Kidney (tissue), 22 donors: Measurements from ENCODE around the gene SKI. TPM values are rescaled to one million over a fixed set of nuclear protein-coding genes. Genes with fewer than 3 reads are reported as not detected.
A peak's percentile ranks its signal among the peaks of the same experiment; 100 is the strongest.

ENCODE experiments used
- DNase-seq, 5 donors: peaks; one replicate each; pipeline ENCODE4 v3.0.0-alpha.2; 2013 to 2020
- FAIRE-seq: peaks from 2 replicates; lab custom pipeline; 2012; peaks lifted over from hg19 to GRCh38; lab: Jason Lieb, UNC
- H3K27ac ChIP-seq, 2 donors: one replicate each; pipeline ENCODE4 v1.7.0; 2013; ENCODE audit warnings: low read depth in 2 of 2, low read length in 2 of 2, inconsistent platforms in 1 of 2
- H3K27me3 ChIP-seq: one replicate; pipeline ENCODE4 v1.7.1; 2013; ENCODE audit warnings: low read length, inconsistent platforms; ENCODE audit not compliant: control insufficient read depth, insufficient read depth
- H3K36me3 ChIP-seq, 3 donors: one replicate each; pipeline versions ENCODE4 v1.7.0 to v1.7.1; 2013; ENCODE audit warnings: low read length in 3 of 3, control low read depth in 1 of 3, inconsistent platforms in 1 of 3; ENCODE audit not compliant: insufficient read depth in 3 of 3, control insufficient read depth in 2 of 3
- H3K4me1 ChIP-seq, 3 donors: one replicate each; pipeline versions ENCODE4 v1.7.0 to v1.7.1; 2013; ENCODE audit warnings: low read length in 3 of 3, inconsistent platforms in 1 of 3, low read depth in 1 of 3; ENCODE audit not compliant: control insufficient read depth in 2 of 3, insufficient read depth in 2 of 3
- H3K4me3 ChIP-seq, 3 donors: one replicate each; pipeline versions ENCODE4 v1.7.0 to v1.8.1; 2013; ENCODE audit warnings: low read length in 3 of 3, control low read depth in 1 of 3, inconsistent platforms in 1 of 3
- H3K9ac ChIP-seq, 3 donors: one replicate each; pipeline versions ENCODE4 v1.7.0 to v1.7.1; 2013; ENCODE audit warnings: low read length in 3 of 3, control low read depth in 1 of 3, inconsistent platforms in 1 of 3
- H3K9me3 ChIP-seq, 3 donors: one replicate each; pipeline versions ENCODE4 v1.7.0 to v1.7.1; 2013; ENCODE audit warnings: low read length in 3 of 3, control low read depth in 1 of 3, inconsistent platforms in 1 of 3; ENCODE audit not compliant: control insufficient read depth in 2 of 3, insufficient read depth in 1 of 3
- CTCF ChIP-seq: IDR thresholded peaks from 3 replicates; pipeline ENCODE4 v1.5.1; 2012; ENCODE audit warnings: mild to moderate bottlenecking, moderate library complexity, borderline replicate concordance; ENCODE audit not compliant: insufficient read depth; ENCODE audit errors: extremely low read depth
- intact Hi-C: fragments of 100-400 bp; cut with DNase I; formaldehyde crosslinking; loops from one replicate; pipeline ENCODE4 v1.11.1; 2022
- long read RNA-seq, 10 donors: library from polyadenylated mRNA in 1 of 10; unstranded in 1 of 10; transcript quantifications; one replicate each; pipeline ENCODE4 v2.0.0 and lab custom pipeline, GENCODE V29; 2021 to 2026
- polyA plus RNA-seq: library from polyadenylated mRNA; stranded (reverse); fragments of 350-450 nt; fragmentation: Illumina TruSeq; extraction: RNeasy Lipid Tissue Mini Kit (QIAGEN cat#74804); gene quantifications from one replicate; pipeline ENCODE4 v1.2.3, GENCODE V29; 2014; ENCODE audit warnings: low read depth, low replicate concordance; ENCODE audit not compliant: insufficient read depth
- total RNA-seq: library from RNA; stranded (reverse); fragmentation: NEBNext Ultra II Directional; extraction: Animal tissue kit (Norgen Biotek cat#: 25700); gene quantifications from one replicate; pipeline ENCODE4 v1.2.1, GENCODE V29; 2021
- donor health status: control.
- donor health status: control.
- donor health status: control.
- donor health status: control.
- donor health status: control.
- donor health status: DM: yes; HTN: yes; CAD: no.
- donor health status: Normal renal cell carcinoma (clear cell type).

SKI gene
- total RNA-seq (78.6 TPM), polyA plus RNA-seq (9.2 TPM)
- long read RNA-seq, donor 1, full-length matches to known transcripts: 4 of 19 reads
- long read RNA-seq, donor 1, partial matches to known transcripts: 15 of 19 reads
- long read RNA-seq, donor 1, other reads (novel, unspliced or antisense): 0 of 19 reads
- long read RNA-seq, donor 2, full-length matches to known transcripts: 1 of 1 reads
- long read RNA-seq, donor 2, partial matches to known transcripts: 0 of 1 reads
- long read RNA-seq, donor 2, other reads (novel, unspliced or antisense): 0 of 1 reads
- long read RNA-seq, donor 3, full-length matches to known transcripts: 1 of 1 reads
- long read RNA-seq, donor 3, partial matches to known transcripts: 0 of 1 reads
- long read RNA-seq, donor 3, other reads (novel, unspliced or antisense): 0 of 1 reads
- long read RNA-seq, donor 4, full-length matches to known transcripts: 3 of 13 reads
- long read RNA-seq, donor 4, partial matches to known transcripts: 10 of 13 reads
- long read RNA-seq, donor 4, other reads (novel, unspliced or antisense): 0 of 13 reads
- long read RNA-seq, donor 5: 0 reads
- long read RNA-seq, donor 6, full-length matches to known transcripts: 1 of 1 reads
- long read RNA-seq, donor 6, partial matches to known transcripts: 0 of 1 reads
- long read RNA-seq, donor 6, other reads (novel, unspliced or antisense): 0 of 1 reads
- long read RNA-seq, donor 7, partial matches to known transcripts: 0 of 21 reads
- long read RNA-seq, donor 7, other reads (novel, unspliced or antisense): 21 of 21 reads
- long read RNA-seq, donor 8, full-length matches to known transcripts: 6 of 13 reads
- long read RNA-seq, donor 8, partial matches to known transcripts: 7 of 13 reads
- long read RNA-seq, donor 8, other reads (novel, unspliced or antisense): 0 of 13 reads
- long read RNA-seq, donor 9, full-length matches to known transcripts: 2 of 2 reads
- long read RNA-seq, donor 9, partial matches to known transcripts: 0 of 2 reads
- long read RNA-seq, donor 9, other reads (novel, unspliced or antisense): 0 of 2 reads
- long read RNA-seq, donor 10, full-length matches to known transcripts: 3 of 8 reads
- long read RNA-seq, donor 10, partial matches to known transcripts: 5 of 8 reads
- long read RNA-seq, donor 10, other reads (novel, unspliced or antisense): 0 of 8 reads

DNA sequence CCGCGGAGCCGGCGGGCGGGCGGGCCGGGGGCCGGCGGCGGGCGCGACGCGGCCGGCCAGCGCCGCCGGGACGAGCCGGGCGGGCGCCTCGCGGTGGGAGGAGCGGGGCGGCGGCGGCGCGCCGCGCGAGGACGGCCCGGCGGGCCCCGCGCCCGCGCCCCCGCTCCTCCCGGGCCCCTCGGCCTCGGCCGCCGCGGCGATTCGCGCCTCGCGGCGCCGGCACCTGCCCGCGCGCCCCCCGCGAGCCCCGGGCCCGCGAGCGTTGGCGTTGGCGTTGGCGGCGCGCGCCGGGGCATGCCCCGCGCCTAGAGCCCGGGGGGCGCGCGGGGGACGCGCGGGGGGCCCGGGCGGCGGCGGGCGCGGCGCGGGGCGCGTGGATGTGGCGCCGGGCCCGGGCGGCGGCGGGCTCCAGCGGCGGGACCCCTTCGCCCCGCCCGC, at the start of gene SKI:
Gene SKI, plus strand, starts transcription at position 163 of the 438 bp plus-strand sequence. CDS start 448 bp downstream, outside the sequence.
- Histone ChIP-seq H3K4me3 (peak within 1 kb of the TSS; percentile 75 to 83 (median 78)), H3K36me3 (no peaks in the 10 kb centered on the region), H3K9ac (peak within 1 kb of the TSS; percentile 55 to 81 (median 77)), H3K27me3 (no peaks in the 10 kb centered on the region), H3K27ac (peak within 1 kb of the TSS; percentile 98 to 99), H3K4me1 (peaks cover 0 to 37% (median 14%) of the 10 kb centered on the region in 3 donors), H3K9me3 (no peaks in the 10 kb centered on the region)
- DNase-seq (no peak), FAIRE-seq (no peak)
- TF ChIP-seq CTCF: no peak
- intact Hi-C loops: no loop called here

GRCh38 chr1:2178875-2179274, 49.2 kb upstream of the SKI start:
- H3K27ac ChIP-seq: no peak overlapping the region
- peaks cover 0 to 6% (median 2%) of the 10 kb centered on the region in 3 donors for H3K36me3 ChIP-seq
- H3K4me3 ChIP-seq: no peak overlapping the region
- TF ChIP-seq CTCF: no peak
- H3K9ac ChIP-seq: no peak overlapping the region
- H3K27me3 ChIP-seq: no peaks in the 10 kb centered on the region
- FAIRE-seq: no peak
- no peaks in the 10 kb centered on the region for H3K4me1 ChIP-seq
- intact Hi-C loops: no loop called here
- H3K9me3 ChIP-seq: no peaks in the 10 kb centered on the region
- DNase-seq: peak in 1 of 5 donors; percentile 31

- peaks cover 0 to 10% (median 2%) of the 10 kb centered on the region in 3 donors for H3K36me3 ChIP-seq
- H3K4me3 ChIP-seq: no peak overlapping the region
- no peak overlapping the region for H3K9ac ChIP-seq
- FAIRE-seq (no peak), DNase-seq (peak in 1 of 5 donors; percentile 31)
- H3K27me3 ChIP-seq: no peaks in the 10 kb centered on the region
- H3K27ac ChIP-seq: no peak overlapping the region
- no peaks in the 10 kb centered on the region for H3K9me3 ChIP-seq
- intact Hi-C loops: no loop called here
- H3K4me1 ChIP-seq: no peaks in the 10 kb centered on the region
- TF ChIP-seq CTCF: no peak
These were observed 48.7 kb upstream of the SKI start for GRCh38 chr1:2179283-2180013.
